Activated CD4-positive, alpha-beta T cell treated with anti-CD3 and anti-CD28 coated beads for 1 hour (primary cell): ENCODE results near the gene ATP6V1F.

Source experiments
- DNase-seq: peaks from one replicate; pipeline ENCODE4 v3.0.0-alpha.2; 2020

ATP6V1F gene

DNA sequence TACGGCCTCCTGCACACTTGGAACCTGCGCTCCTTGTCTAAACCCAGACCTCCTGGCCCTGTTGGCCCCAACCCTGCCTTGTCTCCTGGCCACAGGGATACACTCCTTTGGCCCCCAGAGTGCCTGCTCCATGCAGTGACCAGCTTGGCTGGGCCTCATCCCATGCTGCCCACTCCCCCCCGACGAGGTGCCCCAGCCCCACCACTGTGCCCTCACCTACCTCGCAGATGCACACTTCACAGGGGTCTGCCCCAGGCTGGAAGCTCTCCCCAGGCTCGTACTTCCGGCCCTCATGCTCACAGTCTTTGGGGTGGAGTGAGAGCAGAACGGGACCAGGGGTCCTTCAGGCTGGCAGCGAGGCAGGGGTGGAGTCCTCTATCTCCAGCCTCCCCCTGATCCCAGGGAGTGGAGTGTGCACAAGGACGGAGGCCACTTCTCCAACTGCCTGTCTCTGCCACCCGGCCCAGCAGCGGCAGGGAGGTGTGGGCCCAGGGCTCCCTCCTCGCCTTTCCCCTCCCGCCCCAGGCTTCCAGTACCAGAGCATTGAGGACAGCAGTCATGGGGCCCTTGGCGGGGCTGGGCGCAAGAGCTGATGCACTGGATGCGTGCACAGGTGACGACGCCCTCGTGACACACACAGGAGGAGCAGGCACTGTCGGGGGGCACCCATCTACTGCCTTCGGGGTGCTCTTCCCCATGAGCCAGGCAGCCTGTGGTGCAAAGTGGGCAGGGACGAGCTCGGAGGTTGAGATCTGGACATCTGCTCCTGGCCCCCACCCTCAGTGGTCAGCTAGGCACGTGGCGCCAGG lies 22.1 kb downstream of the ATP6V1F start:
- DNase-seq: no peak

DNA sequence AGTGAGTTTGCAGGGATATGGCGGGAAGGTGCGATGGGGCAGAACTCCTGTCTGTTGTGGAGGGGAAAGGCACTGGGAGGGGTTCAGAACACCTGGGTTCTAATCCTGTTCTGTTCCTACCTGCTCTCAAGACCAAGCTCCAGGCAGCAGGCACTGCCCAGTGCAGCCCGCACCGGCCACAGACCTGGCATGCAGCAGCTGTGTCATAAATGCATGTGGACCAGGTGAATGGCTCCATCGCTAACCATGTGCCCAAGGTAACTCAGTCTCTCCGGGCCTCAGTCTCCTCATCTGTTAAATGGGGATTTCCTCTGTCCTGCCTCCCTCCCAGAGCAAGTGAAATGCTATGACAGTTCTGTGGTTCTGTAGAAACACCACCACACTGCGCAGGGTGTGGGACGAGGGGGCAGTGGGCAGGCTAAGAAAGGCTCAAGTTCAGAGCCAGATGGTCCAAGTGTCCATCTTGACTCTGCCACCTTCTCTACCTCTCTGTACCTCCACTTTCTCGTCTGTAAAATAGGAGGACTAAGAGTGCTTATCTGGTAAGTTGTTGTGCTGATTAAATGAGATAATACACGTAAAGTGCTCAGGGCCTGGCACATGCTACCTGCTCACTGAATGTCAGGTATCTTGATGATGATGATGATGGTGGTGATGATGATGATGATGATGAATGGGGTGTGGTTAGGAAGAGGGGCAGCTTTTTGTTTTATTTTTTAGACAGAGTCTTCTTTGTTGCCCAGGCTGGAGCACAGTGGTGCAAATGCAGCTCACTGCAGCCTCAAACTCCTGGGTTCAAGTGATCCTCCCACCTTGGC lies 22.9 kb downstream of the ATP6V1F start:
- DNase-seq: no peak

DNA sequence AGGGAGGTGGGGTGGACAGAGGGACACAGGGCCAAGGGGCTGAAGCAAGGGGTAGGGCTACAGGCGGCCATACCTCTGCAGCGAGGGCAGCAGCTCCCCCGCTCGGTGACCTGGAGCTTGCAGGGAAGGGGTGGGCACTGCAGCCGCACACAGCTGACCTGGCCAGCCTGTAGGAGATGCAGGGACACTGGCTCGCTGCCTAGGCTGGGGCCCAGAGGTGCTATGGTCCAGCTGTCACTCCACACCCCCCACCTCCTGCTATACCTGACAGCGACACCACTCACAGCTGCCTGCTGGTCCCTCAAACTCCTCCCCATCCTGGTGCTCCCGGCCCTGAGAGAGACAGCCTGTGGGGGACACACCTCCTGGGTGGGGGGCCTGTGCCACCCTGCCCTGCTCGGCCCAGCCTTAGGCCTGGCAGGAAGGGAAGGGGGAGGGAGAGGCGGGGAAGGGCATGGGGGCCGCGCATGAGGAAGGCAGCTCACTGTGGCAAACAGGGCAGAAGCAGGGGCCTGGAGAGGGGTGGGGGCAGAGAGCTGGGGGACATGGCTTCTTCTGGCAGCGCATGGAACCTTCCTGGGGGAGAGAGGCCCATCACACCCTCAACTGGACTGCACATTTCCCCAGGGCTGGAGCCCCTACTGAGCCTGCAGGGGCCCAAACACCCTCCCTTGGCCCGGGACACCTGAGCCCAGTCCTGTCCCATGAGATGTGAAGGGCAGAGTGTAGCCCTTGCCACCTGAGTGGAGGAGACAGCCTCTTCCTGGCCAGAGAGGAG lies 23.9 kb downstream of the ATP6V1F start:
- no peak for DNase-seq

DNA sequence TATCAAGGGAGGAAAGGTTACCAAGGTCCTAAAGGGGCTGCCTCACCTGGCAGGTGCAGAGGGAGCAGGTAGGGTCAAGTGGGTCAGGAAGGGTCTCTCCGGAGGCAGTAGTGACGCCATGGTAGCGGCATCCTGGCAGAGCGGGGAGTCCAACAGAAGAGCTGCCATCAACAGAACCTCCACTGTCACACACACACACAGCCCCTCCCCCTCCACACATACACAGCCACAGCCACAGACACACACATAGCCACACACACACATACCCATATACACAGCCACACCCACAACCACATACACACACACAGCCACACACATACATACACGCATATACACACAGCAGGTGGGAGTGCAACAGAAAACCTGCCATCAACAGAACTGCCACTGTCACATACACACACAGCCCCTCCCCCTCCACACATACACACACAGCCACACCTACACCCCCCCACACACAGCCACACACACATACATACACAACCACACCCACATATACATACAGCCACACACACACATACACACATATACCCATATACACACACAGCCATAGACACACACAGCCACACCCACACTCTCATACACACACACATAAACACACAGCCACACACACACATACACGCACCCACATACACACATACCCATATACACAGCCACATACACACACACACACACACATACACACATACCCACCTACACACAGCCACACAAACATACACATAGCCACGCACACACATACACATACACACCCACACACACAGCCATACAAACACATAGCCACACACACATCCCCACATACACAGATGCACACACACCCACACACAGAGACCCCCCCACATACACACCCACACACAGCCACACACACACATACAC lies 24.7 kb downstream of the ATP6V1F start:
- DNase-seq: no peak

DNA sequence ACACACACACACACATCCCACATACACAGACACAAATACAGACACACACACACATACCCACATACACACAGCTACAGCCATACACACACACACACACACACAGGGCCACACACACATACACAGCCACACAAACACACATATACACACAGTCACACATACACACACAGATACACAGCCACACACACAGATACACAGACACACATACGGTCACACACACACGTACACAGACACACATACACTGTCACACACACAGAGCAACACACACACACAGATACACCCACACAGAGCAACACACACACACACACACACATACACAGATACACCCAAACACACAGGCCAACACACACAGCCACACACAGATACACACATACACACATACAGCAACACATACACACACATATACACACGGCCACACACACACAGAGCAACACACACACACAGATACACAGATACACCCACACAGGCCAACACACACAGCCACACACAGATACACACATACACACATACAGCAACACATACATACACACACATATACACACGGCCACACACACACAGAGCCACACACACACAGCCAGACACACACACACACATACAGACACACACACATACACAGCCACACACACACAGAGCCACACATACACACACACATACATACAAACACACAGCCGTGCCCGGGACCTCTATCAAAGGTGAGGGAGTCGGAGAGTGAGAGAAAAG lies 25.5 kb downstream of the ATP6V1F start:
- DNase-seq: no peak

DNA sequence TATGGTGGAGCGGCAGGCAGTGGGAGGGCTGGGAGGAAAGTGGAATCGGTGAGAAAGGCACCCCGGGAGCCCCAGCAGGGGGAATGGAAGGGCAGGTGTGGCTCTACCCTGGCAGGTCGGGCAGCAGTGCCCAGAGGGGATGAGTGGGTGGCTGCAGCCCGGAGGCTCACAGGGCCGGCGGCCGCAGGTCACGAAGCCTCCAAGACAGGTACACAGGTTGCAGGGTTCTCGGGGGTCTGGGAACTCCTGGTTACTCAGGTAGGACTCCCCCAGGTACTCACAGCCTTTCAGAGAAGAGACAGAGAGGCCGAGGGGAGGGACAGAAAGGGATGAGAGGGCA lies 26.1 kb downstream of the ATP6V1F start:
- no peak for DNase-seq

DNA sequence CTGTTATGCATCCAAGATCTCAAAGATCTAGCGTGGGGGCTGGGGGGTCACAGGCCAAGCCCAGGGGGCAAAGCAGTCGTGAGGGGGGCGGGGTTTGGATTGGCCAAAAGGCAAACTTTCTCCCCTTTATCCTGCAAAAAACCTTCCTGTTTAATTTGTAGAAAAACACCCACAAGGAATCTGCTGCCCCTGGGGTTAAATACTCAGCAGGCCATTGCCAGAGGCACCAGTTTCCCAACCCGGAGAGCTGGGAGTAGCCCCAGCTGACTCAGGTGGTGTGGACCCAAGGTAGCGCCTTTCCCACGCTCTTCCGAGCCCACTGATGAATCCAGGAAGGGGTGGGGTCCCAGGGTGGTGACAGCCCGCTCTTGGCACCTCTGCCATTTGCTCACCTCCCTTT lies 26.5 kb downstream of the ATP6V1F start:
- DNase-seq: no peak

DNA sequence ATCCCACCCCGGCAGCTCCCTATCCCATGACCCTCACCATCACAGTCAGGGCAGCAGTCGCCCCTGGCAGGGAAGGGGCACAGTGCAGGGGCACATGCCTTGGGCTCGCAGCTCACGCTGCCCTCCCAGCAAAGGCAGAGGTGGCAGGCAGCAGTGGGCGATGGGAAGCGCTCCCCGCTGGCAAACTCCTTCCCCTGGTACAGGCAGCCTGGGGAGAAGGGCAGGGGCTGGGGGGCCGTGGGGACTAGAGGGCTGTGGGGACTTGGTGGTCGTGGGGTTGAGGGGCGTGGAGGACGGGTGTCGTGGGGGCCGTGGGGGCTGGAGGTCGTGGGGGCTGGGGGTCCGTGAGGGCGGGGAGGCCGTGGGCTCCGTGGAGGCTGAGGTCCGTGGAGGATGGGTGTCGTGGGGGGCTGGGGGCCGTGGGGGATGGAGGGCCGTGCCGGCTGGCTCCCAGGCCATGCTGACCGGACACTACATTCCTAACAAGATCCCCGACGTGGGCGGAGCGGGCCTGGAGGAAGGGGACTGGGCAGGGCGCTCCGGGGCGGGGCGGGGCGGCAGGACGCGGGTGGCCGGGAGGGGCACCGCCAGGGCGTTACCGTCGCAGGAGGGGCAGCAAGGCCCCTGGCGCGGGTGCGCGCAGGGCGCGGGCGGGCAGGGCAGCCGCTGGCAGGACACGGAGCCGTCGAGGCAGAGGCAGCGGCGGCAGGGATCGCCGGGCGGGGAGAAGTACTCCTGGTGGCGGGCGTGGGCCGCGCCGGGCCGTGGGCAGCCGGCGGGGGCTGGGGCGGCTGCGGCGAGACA lies 27.9 kb downstream of the ATP6V1F start:
- DNase-seq: no peak

DNA sequence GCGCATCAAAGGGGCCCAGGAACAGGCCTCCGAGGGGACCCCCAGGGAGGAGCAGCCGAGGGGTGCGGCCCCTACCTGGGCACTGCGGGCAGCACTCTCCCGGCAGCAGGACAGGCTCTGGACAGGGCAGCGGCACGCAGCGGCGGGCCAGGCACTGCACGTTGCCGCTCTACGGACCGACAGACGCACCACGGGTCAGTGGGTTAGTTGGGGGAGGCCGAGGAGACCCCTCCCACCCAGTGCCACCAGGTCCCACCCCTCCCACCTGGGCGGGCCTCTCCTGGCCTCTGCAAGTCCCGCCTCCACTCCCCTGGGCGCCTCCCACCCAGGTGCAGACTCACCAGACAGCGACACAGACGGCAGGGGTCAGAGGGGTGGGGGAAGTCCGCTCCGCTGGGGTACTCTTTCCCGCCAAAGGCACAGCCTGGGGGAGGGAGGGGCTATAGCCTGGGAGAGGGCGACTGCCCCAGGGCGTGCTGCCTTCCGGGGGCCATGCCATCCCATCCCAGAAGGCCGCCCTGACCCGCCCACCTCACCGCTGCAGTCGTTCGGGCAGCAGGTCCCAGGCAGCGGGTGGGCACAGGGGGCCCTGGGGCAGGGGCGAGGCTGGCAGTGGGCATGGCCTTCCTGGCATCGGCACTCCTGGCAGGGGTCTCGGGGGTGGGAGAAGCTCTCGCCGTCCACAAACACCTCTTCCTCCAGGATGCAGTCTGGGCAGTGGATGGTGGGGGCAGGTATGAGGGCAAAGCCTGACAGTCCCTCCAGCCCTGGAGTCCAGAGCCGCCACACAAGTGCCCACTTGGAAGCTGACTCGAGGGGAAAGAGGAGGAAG lies 28.7 kb downstream of the ATP6V1F start:
- no peak for DNase-seq

DNA sequence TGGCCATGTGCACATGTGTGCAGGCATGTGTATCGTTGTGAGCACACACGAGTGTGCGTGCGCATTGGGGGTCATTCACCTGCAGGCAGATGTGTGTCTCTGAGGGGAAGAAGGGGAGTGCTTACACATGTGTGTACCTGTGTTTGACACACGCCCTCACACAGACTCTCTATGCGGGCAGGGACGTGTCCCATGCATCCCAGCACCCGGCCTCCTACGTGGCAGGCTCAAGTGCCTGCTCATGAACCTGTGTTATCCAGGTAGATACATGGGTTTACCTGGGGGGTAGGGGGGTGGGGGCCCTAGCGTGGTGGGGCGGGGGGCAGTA lies 29.2 kb downstream of the ATP6V1F start:
- DNase-seq: no peak

DNA sequence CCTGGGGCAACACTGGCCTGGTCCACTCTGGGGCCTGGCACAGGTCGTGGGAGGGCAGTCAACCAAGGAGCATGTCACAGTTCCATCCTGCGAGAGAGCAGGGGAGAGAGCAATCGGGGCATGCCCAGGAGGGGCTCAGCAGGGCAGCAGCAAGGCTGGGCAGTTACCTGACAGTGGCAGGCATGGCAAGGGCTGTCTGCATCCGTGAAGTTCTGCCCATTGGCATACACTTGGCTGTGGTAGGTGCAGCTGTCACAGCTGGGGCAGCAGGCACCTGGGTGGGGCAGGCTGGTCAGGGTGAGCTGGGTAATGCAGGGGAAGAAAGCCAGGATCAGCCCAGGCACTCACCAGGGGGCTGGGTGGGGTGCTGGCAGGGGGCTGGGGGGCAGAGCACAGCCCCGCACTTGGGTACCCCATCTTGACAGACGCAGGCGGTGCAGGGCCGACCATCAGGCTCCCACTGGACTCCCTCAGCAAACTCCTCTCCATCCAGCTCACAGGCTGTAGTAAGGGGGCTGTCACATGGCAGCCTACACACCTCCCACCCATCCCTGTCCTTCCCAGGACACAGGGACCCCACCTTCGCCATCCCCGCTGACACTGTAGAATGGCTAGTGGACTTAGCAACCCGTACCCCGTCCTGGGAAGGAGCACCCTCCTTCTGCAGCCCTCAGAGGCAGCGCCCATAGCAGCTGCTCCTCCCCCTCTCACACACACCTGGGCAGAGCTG lies 30.0 kb downstream of the ATP6V1F start:
- DNase-seq: no peak

DNA sequence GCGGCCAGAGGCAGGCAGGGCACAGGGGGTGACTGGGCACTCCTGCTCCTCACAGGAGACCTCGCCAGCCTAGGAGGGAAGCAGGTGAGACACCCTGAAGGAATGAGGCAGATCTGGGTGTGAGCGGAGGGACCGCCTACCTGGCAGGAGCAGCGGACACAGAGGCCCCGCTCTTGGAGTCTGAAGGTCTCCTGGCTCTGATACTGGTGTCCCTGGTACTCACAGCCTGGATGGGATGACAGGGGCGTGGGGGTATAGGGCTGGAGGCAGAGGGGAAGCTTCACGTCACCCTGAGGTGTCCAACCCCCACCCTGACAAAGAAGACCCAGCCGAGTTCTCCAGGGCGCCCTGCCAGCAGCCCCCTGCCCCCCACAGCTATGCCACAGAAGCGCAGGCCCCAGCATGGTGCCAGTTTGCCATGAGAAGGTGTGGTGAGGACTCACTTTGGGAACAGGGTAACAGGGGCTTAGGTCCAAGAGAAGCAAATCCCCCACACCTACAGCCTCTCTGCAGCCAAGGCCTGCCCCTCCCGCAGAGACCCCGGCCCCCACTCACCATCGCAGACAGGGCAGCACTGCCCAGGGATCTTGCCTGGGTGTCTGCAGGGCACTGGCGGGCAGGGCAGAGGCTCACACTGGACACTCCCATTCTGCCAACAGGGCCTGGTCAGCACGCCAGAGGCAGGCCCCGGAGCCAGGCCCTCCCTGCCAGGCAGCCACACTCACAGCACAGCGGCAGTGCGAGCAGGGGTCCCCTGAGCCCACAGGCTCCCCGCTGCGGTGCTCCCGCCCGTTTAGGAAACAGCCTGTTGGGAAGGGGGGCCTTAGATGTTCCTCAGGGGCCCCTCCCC lies 30.8 kb downstream of the ATP6V1F start:
- DNase-seq: no peak

DNA sequence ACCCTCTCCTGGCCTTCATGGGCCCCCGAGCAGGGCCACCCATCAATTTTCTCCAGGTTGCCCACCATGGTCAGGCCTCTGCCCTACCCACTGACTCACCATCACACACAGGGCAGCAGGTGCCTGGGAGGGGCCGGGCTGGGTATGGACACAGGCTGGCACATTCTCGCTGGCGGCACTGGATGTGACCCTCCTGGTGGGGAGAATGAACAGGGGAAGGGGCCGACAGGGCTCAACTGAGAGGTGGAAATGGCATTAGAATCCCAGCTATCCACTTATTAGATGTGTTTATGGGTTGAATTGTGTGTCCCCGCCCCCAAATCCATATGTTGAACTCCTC lies 31.4 kb downstream of the ATP6V1F start:
- DNase-seq: no peak

DNA sequence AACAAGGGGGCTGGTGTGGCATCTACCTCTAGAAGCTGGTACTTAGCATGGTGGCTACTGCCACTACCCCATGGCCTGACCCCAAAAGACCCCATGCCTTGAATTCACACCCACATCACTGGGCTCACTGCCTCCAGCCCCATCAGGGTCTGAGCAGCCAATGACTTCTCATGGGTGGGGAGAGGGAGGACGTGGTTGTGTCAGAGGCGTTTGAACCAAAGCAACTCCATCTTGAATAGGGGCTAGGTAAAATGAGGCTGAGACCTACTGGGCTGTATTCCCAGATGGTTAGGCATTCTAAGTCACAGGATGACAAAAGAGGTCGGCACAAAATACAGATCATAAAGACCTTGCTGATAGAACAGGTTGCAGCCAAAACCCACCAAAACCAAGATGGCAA lies 32.7 kb downstream of the ATP6V1F start:
- no peak for DNase-seq

DNA sequence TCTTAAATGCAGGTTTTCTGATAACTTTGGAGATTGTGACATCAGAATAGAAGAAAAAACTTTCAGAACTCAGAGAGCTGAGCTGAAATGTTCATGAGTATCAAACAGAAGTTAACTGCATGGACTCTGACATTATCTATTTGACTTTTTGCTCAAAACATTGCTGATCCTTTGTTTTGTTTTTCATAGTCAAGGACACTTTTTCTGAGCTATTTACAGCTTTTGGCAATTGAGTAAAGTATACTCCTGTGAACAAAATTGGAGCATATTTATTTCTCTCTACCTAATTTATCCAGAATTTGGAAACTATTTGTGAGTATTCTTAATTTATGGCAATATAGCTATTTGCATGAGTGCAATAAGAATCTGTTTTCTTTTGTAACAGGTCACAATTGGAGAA lies 36.7 kb downstream of the ATP6V1F start:
- no peak for DNase-seq

DNA sequence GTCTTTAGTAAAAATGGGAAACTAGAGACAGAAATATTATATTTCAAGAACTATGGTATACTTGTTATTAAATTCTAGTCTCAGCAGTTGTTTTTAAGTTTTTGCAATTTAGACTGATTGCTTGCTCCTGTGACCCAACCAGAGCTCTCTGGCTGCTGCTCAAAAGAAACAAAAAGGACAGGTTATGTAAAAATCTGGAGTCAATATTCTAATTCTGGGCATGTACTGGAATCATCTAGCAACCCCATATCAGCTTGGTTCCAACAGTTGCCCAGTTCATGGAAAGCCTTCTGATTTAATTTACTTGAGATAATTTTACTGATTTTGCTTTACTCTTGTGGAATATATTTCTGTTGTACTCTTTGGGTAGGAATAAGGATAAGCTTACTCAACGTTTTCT lies 37.6 kb downstream of the ATP6V1F start:
- DNase-seq: no peak

DNA sequence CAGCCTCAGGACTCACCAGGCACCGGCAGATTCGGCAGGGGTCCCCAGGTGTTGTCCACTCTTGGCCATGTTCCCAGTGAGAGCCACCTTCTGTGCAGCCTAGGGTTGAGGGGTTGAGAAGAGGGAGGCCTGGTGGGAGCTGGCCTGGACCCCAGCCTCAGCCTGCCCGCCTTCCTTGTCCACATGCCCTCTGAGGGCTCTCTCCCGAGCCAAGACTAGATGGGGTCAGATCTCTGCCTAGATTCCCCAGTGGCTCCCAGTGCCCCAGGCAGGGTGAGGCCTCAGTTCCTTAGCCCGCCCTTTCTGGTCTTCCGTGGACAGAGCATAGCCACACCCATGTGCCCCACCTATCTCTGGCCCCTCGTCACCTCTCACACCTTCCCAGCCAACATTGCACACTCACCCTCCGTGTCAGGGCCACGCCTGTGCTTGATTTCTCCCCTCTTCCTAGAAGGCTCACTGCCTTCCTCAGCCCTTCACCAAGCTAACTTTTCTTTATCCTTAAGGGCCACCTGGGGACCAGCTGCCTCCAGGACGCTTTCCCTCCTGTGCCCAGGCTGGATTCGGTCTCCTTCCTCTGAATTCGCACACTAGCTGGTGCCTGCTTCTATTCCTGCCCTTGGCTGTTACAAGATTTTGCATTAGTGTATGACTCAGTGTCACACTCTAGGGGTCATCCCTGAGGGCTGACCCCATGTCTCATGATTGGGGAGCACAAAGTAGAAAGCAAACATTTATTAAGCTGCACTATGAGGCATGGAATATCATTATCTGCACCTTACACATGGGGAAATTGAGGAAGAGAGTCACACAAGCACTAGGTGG lies 40.3 kb downstream of the ATP6V1F start:
- no peak for DNase-seq
